Sciatic nerve (tissue), 2 donors: ENCODE data around the gene ARVCF. TPM values are rescaled to one million over a fixed set of nuclear protein-coding genes. Genes with fewer than 3 reads are reported as not detected.
A peak's percentile ranks its signal among the peaks of the same experiment; 100 is the strongest.

Experiments used
- ATAC-seq: fragments of 200-7000 bp; cut with Tn5 transposase; one replicate; pipeline ENCODE4 v1.9.1; 2020; ENCODE audit warnings: mild to moderate bottlenecking, moderate library complexity
- DNase-seq: peaks from one replicate; pipeline ENCODE4 v3.0.0-alpha.2; 2020; ENCODE audit warnings: low spot score
- intact Hi-C: fragments of 100-400 bp; cut with DNase I; formaldehyde crosslinking; loops from one replicate; pipeline ENCODE4 v1.14.2; 2022
- total RNA-seq: library from RNA; stranded (reverse); fragmentation: NEBNext Ultra II Directional; extraction: Animal tissue kit (Norgen Biotek cat#: 25700); gene quantifications from one replicate; pipeline ENCODE4 v1.2.1, GENCODE V29; 2021
- donor health status: DM: no; HTN: no; CAD: no.
- donor health status: DM: no; HTN: no; CAD: no.

Gene ARVCF
- total RNA-seq, 1 donor from 2014 or later = 59.4 TPM

DNA sequence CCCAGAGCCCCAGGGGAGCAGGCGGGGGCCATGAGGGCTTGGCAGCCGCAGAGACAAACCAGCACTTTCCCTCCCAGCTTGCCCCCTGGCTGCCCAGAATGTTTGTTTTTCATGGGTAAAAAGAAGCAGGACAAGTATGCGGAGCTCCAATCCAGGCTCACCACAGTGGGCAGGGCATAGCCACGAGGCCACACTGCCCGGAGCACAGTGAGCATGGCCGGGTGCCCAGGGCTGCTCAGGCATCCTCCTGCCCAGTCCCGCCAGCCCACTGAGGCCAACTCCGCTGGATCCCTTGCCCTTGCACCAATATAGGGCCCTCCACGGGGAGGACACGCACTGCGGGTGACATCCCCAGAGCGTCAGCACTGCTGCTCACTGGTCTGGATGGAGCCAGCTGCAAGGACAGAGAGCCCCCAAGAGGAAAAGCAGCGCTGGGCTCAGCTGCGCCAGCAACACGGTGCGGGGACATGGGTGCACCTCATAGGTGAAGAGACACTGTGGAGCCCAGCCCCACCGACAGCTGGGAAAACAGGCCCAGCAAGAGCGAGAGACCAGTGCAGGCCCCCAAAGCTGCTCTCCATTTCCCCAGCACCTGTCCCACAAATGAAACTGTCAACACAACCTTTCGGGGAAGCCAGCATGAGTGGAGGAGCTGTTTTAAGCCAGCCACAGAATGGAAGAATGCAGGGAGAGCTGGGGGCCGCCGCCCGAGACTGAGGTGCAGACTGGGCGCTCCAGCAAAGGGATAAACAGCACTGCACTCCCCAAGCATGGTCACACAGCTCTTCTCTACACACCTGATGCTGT is 24.8 kb downstream of the ARVCF start:
- no peak for DNase-seq
- intact Hi-C loops = no loop called here
- no peak for ATAC-seq

- intact Hi-C loops = no loop called here
- DNase-seq = no peak
- no peak for ATAC-seq
Observed at GRCh38 chr22:19991395-19991644, 25.3 kb downstream of the ARVCF start.

GRCh38 chr22:19990609-19991394 is 25.8 kb downstream of the ARVCF start:
- DNase-seq = no peak
- intact Hi-C loops = no loop called here
- ATAC-seq = no peak

DNA sequence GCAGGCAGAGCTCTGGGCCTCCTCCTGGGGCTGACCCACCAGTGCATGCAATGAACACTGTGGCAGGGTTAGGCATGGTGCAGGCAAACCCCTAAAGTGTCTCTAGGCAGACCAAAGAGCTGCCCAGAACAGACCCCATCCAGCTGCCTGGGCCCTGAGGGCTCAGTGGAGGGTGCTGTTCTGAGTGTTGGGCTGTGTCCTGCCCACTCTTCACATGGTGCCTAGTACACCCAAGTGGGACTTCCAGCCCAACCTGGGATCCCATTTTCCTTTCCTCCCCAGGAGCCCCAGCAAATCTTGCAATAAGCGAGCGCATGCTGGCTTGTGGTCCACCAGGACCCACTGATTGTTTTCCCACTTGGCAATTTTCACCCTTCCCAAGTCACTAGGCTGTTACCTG is 26.4 kb downstream of the ARVCF start:
- intact Hi-C loops = no loop called here
- DNase-seq (no peak), ATAC-seq (no peak)

DNA sequence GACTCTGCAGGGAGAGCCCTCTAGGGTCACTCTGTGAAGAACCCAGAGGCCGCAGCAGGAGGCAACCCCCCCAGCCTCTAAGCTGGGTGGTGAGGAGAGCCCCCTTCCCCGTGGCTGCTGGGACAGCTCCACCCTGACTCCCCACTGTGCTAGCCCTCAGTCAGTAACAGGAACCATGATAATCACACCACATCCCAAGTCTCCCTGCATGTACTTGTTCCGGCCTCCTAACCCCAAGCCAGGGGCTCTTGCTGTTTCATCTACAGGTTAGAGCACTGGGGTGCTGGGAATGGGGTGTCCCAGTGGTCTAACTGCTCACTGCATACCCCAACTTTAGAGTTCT is 26.9 kb downstream of the ARVCF start:
- intact Hi-C loops = no loop called here
- DNase-seq = no peak
- ATAC-seq = no peak

- intact Hi-C loops = no loop called here
- ATAC-seq (no peak), DNase-seq (no peak)
Observed at GRCh38 chr22:19988965-19989724, 27.5 kb downstream of the ARVCF start.

GRCh38 chr22:19988331-19988808 is 28.3 kb downstream of the ARVCF start:
- ATAC-seq (no peak), DNase-seq (no peak)
- intact Hi-C loops = no loop called here

- ATAC-seq (peak; percentile 11), DNase-seq (no peak)
- intact Hi-C loops = no loop called here
Observed at GRCh38 chr22:19987394-19988306, 29.0 kb downstream of the ARVCF start.

GRCh38 chr22:19986410-19987341 is 29.9 kb downstream of the ARVCF start:
- ATAC-seq (peak; percentile 80), DNase-seq (peak; percentile 89)
- intact Hi-C loops = no loop called here

DNA sequence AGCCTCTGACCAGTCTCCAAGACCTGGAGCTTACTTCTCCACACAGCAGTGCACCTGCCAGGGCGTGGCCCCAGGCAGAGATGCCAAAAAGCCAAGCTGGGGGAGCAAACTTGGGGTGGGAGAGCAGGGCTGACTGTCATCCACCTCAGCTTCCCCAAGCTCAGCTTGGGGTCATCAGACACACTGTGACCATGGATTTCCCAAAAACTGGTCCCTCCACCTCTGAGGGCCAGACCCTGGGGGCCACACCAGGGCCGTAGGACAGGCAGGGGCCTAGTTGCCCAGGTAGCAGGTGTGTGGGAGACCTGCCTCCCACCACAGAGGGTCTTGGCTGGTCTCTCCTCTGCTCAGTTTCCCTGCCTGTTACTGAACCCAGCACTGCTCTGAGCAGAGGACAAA is 30.6 kb downstream of the ARVCF start:
- intact Hi-C loops = no loop called here
- DNase-seq = no peak
- ATAC-seq = no peak

DNA sequence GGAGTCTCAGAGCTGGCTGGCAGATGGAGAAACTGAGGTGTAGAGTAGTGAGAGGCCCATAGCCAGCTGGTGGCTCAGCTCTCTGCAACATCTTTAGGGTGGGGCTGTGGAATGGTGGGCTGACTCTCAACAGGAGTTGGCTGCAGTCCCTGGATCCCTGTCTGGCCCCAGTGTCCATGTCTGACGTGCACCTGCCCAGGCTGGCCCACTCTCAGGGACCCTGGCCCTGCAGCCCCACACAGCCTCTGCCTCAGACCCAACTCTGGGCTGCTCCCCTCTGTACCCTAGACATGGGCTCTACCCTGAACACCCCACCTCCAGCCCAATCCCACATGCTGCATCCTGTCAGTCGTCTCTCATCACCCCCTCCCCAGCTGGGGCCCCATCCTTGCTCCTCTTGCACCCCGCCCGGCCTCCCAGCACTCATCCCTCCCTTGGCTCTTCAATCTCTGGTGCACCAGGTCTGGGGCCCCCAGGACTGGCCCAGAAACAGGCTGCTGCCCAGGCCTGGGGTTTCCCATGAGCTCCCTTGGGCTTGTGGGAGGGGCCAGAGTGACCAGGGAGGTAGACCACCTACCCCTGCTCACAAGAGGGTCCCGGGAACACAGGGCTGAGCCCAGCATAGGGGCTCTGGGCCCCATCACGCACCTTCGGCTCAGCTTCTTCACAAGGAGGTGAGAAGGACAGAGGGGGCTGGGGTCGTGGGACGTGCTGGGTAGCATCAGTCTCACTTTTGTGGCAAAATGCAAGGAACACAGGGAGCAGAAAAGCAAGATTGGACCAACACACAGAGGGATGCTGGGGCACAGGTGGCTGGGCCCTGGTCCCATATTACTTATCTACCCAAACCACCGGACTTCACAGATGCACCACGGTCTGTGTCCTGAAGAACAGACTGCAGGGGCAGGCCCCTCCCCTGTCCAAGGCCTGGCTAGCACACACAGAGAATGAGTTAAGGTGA is 31.5 kb downstream of the ARVCF start:
- ATAC-seq = no peak
- intact Hi-C loops = no loop called here

DNA sequence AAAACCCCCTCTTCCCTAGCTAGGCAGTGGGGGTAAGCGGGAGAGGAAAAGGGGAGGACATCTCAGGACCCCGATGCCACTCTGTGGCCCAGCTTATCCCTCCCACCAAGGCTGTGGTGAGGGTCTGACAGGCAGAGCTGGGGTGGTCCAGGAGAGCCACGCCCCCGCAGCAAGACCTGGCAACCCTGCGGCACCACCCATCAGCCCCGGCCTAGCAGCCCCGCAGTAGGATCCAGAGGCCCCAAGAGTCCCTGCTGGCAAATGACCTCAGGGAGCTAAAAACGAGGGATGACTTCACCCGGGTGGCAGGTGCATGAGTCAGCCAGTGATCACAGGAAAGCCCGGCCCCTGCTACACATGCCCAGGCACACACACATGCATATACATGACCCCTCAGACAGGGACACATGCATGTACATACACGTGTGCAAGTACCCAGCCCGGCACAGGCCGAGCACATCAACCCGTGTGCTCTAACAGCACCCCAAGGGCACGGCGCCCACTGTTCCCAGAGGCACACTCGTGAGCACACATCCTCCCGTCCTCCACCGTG is 32.3 kb downstream of the ARVCF start:
- DNase-seq (no peak), ATAC-seq (no peak)
- intact Hi-C loops = no loop called here

More for the DNA sequence above, 31.5 kb downstream of the ARVCF start:
- DNase-seq = no peak

DNA sequence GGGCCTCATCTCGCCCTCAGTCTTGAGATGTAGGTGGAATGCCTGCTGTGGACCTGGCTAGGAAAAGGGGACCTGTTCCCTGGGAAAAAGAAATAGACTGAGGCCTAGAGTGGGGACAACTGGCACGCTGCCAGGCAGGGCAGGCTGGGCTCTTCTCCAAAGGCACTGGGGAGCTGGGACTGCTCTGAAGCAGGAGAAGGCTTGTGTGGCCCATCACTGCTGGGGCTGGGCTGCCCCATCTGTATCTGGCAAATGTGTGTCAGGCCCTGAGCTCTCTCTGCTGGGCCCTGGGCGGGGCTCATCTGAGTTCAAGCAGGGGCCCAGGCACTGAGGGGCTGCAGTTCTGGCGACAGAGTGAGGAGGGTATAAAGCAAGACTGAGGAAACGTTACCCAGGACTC is 32.9 kb downstream of the ARVCF start:
- ATAC-seq (no peak), DNase-seq (no peak)
- intact Hi-C loops = no loop called here

- DNase-seq = no peak
- ATAC-seq = no peak
- intact Hi-C loops = no loop called here
Observed at GRCh38 chr22:19982991-19983578, 33.5 kb downstream of the ARVCF start.

DNA sequence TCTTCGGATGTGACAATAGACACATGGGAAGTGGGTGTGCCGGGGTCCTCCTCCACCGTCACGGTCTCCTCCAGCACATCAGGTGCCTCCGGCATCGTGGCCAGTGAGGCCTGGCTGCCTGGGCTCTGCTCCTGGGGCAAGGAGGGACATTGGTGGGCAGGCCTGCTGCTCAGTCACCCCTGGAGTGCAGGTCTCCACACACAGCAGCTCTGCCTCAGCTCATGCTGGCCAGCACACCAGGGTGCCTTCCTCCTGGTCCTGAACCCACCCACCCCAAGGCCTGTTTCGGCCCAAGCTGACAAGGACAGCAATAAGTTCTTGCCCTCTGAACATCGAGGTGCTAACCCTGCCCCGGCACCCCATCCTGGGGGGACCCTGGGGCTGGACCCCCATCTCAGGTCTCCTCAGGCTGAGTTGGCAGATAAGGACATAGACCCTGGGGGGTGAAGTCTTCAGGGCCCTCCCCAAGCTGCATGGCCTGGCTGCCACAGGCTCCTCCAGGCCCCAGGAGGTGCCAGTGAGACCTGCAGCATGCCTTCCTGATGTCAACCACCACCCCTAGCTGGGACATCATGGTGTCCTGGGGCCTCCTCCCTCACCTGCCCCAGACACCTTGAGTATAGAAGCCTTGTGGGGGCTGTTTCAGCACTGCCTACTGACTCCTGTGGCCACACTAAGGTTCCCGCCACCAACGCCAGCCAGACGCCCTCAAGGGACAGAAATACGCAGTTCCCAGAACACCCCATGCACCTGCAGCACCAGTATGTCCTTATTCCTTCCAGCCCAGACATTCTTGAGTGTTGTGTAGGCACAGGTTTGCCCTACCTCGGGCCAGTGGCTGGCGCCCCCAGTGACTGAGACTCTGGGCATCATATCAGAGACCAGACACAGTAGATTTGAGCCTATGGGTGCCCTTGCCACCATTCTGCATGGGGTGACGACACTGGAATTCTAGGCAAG is 34.4 kb downstream of the ARVCF start:
- no peak for DNase-seq
- no peak for ATAC-seq
- intact Hi-C loops = no loop called here
